NCI-H774 (cell line): ENCODE results near the gene FAM50B.

Source experiments
- DNase-seq: peaks from one replicate; lab custom pipeline; 2025; lab: John Stamatoyannopoulos, UW

The FAM50B gene

DNA sequence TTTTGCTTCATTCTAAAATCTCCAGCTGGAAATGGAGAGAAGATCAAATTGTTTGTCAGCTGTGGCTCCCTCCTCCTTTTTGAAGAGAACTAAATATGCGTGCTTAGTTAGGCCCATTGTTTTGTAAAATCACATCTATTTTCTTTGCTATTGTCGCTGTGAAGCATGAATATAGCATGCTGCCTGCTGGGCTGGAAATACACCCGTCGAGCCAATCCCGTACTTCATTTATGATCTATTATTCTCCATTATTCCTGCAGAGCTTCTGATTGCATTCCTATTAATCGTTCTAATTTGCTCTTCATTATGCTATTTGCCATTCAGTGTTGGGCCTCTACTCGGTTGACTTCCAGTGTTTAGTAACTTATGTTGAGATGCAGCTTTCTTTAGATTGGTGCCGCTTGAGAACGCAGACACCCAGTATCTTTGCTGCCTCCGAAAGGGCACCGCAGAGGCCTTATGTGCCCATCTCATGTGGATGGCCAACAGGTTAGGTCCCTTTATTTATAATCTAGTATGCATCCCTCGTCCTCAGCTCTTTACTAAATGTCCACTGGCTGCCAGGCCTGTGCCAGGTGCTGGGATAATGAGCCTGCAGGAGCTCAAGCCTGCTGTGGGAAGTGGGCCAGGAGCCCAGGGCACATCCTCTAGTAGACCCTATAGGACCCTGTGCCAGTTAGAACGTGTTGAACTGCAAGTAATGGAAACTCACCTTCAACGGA is 45.6 kb downstream of the FAM50B start:
- DNase-seq: peak; percentile 10

DNA sequence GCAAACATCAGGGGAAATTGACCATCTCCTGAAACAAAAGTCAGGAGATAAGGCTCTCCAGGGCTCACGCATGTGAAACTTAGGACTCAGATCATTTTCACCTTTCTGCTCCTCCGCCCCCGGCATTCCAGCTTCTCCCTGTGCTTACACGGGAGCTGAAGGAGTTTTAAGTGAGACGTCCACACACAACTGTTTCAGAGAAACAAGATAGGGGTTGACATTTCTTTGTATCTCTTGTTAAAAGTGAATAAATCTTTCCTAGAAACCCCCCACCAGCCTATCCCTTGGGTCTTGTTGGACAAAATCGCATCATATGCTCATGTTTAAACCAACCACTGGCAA is 46.1 kb downstream of the FAM50B start:
- no peak for DNase-seq

- DNase-seq: no peak
Measured at GRCh38 chr6:3895805-3896204, 46.6 kb downstream of the FAM50B start.

DNA sequence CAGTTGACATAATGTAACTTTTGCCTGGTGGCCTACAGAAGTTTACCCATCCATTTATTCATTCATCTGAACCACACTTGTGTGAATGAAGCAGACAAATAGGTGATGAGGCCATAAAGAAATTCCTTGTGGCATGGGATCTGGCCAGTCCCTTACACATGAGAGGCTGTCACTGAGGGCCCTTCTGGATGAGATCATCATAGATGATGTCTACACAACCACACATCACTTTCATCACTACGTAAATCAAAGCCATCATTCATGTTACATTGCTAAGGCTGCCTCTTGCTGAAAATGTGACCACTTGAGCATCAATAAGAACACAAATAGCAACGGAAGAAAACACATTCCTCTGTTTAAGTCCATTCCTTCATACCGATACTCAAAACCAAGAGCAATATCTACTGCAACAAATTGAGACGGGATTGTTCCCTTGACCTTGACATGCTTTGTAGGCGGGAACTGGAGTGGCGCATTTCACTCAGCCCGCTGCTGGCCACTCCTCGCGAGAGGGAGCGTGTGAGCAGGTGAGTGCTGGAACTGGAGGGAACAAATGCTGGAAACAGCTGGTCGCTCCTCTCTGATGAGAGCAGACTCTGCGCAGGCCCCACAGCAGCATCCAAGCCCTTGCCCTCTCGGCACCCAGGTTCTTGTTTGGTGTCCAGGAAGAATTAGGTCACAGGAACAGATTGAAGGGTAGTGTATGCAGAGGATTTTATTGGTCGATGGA is 49.3 kb downstream of the FAM50B start:
- no peak for DNase-seq

DNA sequence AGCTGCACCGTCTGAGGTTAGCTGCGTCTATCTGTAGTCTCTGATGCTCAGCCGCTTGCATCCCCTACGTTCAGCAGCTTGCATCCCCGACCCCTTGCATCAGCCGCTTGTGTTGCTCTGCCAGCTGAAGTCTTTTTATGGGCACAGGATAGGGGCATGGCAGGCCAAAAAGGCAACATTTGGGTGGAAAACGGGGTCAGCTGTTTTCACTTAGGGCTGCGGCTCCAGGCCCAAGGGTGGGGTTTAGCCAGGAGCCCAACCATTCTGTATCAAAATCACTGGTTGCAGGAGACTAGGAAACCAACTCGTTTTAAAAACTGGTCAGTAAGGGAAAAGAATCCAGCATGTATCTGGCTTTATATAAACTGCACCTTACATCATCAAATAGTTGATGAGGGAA is 49.9 kb downstream of the FAM50B start:
- no peak for DNase-seq

GRCh38 chr6:3899970-3900439 is 50.8 kb downstream of the FAM50B start:
- DNase-seq: no peak
